GM18873 (cell line): Measurements from ENCODE around the gene MTUS2.

Experiments
- ATAC-seq: cut with Tn5 transposase; IDR thresholded peaks from one replicate; pipeline ENCODE4 v1.9.1; 2021; ENCODE audit warnings: mild to moderate bottlenecking, moderate library complexity, moderate number of reproducible peaks; ENCODE audit not compliant: unreplicated experiment, low FRiP score

Gene MTUS2

DNA sequence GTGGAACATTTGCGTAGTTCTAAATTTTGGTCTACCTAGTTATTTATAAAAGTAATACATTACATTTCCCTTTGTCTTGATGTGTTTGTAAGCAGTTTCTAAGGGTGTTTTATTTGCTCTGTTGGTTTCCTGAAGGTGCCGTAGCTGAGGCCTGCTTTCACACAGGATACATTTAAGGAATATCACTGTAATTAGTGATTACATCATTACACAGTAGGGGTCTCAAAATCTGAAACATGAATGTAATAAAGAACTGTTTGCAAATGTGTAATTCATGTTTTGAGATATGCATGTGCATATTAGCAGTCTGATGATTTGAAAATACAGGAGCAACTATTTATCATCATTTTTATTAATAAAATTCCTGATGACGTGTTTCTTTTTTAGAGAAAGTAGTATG is 281.8 kb downstream of the MTUS2 start:
- ATAC-seq = no peak

DNA sequence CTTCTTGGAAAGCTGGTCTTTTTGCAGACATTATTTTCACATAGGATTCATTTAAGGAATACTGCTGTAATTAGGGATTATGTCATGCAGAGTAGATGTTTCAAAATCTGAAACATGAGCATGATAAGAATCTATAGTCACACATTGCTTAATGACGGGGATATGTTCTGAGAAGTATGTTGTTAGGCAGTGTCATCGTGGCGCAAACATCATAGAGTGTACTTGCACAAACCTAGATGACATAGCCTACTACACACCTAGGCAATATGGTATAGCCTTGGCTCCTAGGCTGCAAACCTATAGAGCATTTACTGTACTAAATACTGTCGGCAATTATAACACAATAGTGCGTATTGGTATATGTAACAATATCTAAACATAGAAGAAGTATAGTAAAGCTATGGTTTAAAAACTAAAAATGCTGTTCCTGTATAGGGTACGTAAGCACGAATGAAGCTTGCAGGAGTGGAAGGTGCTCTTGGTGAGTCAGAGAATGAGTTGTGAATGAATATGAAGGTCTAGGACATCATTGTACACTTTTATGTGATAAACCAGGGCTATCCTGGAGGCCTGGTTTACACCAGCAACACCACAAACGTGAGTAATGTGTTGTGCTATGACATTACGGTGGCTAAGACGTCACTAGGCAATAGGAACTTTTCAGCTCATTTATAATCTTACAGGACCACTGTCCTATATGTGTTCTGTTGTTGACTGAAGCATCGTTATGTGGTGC is 283.1 kb downstream of the MTUS2 start:
- no peak for ATAC-seq

DNA sequence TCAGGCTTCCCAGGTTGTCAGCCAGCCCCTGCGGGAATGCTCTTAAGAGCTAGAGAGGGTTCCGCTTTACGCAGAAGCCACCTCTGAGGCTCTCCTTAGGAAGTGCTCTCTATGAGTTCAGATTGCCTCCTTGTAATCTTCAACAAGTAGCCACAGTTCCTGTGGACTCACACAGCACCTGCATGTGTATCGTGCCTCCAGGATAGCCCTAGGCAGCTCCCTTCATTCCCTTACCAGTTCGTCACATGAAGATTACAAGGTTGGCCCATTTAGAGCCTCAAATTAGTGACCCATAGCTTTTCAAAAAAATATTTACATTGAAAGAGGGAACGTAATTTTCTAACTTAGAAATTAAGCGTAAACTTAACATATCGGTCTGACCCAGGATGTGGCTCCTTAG is 284.3 kb downstream of the MTUS2 start:
- no peak for ATAC-seq

DNA sequence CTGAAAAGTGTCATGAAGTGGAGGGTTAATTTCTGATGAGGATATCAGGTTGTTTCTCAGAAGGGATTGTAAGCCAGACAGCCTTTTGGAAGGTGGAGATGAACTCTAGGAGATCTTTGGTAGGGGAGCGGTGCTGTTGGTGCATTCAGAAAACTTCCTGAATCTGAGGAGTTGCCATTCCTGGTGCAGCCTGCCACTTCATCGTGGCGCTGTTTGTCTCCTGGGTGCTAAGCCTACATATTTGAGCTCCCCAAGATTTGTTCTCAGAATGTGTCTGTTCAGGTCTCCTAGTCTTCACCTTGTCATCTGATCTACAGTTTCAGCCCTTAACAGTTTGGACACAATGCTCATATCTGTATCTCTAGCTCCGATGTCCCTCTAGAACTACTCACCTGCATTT is 285.6 kb downstream of the MTUS2 start:
- ATAC-seq = no peak

DNA sequence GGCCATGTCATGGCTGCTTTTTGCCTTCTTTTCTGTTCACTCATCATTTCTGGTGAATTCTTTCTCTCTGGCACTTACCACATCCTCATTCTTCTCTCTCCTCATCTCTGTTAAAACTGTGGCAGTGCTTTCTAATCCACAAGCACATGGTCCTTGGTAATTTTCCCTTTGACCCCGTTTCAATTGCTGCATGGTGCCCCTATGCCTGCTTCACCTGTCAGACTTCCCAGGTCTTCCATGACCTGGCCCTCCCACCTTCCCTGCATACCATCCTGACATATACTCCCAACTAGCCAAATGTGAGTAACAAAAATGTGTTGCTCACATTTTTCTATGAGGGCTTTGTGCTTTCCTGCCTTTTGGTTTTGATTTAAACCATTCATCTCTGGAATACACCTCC is 286.5 kb downstream of the MTUS2 start:
- no peak for ATAC-seq

DNA sequence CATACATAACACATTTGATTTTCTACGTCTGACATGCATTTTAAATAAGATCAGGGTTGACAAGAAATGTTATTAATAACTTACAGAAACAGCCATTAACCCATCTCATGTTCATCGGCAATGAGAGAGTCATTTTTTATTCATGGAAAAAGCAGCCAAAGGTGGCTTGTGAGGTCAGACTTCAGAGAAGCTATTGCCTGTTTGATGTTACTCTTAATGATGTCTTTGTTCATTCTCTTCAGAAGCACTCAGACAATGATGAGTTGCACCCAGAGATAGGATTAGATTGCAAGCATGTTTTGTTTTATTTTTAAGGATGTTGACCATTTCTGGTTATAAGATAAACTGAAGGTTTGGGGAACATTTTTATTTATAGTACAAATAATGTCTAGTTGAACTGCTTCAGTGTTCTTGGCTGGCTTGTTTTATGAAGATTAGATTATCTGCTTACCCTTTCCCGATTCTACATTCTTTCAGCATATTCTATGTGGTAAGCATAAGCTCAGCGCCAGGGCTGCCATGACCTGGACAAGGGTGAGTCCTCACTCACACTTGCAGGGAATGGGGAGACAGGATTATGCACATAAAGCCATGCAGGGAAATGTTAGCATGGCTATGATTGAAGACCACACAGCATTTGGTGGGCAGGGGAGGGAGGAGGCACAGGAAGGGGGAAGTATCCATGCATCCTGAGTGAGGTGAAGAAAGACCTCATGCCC is 288.1 kb downstream of the MTUS2 start:
- no peak for ATAC-seq

DNA sequence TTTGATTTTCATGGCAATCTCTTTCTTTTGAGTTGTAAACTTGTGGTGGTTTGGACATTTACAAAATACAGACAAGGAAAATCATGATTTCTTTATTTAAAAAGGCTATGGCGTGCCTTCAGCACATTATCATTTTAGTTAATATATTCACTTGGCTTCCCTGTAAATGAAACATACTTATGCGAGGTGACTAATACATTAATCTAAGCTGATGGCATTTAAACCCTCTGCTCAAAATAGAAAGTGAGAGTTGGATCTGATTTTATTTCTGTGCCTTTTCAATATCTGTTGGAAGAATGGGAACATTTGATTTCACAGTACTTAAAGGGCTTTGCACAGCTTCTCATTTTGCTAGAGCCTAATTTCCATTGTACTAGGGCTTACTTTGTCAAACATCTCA is 289.8 kb downstream of the MTUS2 start:
- no peak for ATAC-seq

DNA sequence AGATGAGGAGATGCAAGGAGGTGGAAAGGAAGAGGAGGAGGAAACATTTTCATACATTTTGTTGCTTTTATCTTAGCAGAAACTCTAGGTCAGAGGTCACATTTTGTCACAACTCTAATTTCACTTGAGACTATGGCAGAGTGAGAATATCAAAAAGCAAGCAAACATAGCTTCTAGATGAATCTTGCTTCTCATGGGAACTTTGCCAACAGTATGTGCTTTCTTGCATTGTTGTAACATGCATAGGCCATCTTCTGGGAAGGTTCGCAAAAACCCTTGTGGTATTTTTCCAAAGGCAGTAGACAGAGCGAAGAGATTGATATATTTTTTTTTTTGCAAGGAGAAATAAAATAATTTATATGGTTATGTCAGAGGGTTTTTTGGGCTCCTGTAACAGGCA is 291.3 kb downstream of the MTUS2 start:
- ATAC-seq = no peak

DNA sequence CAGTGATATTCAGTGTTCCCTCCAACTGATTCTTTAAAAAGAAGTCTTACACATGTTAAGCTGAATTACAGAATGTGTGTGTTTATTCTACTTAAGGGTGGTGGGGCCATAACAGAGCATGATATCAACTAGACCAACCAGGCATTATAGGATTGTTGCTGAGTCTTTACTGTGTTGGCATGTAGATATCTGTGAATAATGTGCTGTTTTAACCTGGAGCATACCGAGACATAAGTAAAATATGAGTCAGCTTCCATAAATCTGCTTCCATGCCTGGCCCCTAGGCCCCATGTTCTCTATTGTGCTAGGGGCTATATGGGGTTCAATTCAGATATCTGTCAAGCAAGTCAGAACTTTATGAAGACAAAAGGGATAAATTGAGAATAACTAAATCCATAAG is 295.7 kb downstream of the MTUS2 start:
- ATAC-seq = no peak

DNA sequence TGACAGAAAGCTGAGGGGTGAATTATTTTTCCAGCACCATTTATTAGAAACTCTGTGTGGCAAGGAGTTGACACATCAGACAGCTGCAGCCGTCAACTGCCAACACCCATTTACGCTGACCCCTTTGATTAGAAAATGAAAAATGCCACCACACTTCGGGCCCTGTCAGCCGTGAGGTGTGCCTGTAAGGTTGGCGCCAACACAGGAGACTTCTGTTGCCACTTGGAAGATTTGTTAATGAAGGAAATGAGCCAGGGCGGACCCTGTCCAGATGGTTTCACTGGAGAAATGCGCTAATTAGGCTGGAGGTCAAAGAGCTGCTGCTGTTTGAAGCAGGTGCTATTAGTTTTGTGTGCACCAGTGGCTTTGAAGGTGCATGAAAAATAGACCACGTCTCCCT is 297.5 kb downstream of the MTUS2 start:
- ATAC-seq = no peak

DNA sequence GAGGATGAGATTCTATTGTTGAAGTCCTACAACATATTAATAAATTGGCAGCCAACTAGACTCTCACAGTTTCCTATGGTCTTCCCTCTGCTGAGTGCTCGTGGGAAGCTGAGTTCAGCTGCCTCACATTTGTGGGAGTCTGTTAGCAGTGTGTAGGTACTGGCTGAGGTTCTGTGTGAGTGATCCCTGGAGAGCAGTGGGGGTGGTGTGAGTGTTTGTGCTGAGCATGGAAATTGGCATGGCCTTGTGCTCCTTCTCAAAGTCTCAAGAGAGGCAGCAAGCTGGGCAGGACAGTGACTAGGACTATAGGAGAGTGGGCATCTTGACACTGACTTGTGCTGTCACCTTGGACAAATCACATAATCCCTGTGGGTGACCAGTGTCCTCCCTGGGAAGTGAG is 298.3 kb downstream of the MTUS2 start:
- ATAC-seq = no peak

DNA sequence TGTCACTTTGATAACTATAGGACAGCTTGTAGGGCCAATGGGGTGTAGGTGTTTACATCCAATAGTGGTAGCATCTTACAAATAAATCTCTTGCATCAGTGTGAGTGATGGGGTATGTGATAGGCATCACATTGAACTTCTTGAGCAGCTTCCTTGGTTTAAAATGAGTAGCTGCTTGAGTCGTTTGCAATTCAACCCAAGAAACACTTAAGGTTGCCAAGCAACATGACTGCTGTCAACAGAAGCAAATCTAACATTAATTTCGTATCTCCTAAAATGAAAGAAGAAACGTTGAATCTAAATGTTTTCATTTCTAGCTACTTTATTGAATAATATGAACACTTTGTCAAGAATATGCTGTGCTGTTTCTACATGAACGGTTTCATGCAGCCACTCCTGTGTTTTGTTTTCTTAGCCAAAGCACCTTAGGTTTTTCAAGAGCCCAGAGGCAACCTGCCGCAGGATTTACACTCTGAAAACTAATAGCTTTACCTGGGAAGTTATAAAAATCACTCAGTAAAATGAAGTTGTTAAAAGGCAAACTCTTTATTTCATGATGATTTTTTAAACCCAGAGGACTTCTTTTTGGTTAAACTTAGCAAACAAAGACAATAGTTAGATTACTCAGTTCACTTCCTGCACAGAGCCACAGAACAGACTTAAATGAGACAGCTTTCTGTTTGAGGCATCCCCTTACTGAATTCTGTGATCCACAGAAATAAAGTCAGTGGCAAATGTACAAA is 305.2 kb downstream of the MTUS2 start:
- peak; percentile 75 for ATAC-seq

DNA sequence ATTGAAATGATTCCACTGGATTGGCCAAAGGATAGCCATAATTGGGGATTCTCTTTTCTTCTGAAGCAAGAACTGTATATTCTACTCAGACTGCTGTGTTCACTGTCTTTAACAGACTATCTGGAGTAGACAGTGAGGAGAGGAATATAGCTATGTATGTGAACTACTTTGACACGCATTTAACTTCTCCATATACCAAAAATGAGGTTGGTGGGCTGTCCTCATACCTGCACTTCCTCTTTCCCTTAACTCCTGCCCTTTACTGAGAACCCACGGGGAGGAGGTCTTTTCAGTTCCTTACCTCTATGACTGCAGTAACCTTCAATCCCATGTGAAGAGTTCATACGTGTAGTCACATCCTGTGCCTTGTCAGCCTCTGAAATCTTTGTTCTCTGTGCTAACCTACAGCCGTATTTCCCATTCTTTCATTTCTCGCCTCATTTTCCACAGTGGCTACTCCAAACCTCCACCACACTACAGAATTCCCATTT is 305.8 kb downstream of the MTUS2 start:
- peak; percentile 53 for ATAC-seq

DNA sequence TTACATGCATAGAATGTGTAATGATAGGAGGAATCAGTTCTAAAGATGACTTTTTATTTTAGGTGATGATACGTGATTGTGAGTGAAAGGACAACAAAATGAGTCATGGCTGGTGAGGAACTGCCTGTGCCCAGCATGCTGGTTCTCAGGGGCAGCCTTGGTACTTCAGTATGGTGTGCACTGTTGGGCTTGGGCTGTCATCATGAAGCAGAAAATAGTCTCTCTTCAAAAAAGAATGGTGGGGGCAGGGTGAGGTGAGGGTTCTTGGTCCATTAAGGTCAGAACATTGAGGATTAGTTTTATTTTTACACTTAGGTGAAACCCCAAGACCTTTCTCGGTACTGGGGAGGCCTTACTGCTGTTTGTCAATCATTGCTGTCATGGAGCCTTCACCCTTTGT is 309.5 kb downstream of the MTUS2 start:
- ATAC-seq = no peak

DNA sequence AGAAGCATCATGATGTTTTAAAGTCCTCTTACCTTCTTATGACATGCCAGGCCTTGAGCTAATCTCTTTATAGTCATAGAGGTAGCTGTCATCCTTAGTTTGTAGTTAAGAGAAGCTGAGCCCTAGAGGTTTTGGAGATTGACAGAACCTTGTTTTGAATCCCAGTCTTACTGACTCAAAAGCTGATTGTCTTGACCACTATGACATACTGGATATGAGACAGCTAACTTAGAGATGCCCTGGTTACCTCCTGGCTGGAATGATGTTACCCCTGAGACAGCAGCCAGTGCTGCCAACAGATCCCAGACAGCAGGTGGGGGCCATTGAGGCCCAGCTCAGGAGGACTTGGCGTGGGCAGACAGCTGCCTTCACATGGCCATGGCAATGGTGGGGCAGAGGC is 311.0 kb downstream of the MTUS2 start:
- ATAC-seq = no peak

DNA sequence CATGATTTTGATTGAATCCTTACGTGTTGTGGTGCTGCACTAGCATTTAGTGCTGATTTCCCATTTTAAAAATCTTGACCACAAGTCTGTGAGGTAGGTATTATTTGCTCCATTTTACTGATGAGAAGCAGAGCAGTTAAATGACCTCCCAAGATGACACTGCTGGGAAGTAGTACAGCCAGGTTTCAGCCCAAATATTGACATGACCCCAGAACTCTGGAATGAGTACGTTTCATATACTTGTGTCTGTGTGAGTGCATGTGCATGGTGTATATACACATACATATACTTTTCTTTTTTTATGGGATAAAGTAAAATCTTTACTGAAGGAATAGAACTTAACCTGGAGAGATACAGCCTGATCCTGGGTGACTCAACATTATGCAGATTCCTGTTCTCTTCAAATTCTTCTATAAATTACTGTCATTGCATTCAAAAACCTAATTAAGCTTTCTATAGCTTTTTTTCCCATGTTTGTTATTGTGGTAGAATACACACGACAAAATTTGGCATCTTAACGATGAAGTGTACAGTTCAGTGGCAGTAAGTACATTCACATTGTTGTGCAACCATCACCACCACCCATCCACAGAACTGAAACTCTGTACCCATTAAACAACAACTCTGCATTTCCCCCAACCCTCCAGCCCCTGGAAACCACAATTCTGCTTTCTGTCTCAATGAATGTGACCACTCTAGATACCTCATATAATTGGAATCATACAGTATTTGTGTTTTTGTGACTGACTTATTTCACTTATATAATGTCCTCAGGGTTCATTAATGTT is 311.9 kb downstream of the MTUS2 start:
- no peak for ATAC-seq

DNA sequence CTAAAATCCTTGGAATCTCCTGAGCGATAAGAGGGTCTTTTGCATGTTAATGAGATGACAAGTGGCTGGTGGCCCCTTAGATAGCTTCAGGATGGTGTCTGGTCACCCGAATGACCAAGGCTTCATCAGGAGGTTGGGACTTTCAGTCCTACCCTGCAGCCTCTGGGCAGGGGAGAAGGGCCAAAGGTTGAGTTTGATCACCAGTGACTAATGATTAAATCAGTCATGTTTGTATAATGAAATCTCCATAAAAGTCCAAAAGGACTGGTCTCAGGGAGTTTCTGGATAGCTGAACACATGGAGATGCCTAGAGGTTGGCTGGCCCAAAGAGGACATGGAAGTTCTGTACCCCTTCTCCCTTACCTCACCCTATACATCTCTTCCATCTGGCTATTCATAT is 316.2 kb downstream of the MTUS2 start:
- no peak for ATAC-seq

DNA sequence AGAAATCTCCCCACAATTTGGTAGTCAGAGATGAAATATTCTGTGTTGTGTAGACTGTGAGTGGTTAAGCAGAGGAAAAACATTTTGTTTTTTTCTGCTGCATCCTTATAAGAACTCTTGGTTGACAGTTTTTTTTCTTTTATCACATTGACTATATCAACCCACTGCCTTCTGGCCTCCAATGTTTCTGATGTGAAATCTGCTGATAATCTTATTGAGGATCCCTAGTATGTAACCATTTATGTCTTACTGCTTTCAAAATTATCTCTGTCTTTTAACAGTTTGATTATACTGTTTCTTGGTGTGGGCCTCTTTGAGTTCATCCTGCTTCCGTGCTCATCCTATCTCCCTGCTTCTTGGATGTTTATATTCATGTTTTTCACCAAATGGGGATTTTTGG is 316.9 kb downstream of the MTUS2 start:
- ATAC-seq = no peak

DNA sequence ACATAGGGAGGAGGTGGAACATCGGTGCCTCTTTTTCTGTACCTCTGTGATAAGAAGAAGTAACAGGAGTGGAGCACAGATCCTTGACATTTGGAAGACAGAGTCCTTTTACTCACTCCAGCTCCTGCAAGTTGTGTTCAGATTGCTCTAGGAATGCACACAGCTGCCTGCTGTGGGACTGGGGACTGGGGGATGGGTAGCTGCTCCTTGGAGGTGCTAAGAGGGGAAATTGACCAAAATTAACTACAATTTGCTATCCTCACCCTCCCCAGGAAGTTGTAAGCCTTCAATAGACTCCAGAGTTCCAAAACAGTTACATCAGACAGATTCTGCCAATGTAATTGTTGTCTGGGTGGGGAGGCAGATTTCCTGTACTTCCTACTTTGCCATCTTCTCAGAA is 317.9 kb downstream of the MTUS2 start:
- no peak for ATAC-seq

DNA sequence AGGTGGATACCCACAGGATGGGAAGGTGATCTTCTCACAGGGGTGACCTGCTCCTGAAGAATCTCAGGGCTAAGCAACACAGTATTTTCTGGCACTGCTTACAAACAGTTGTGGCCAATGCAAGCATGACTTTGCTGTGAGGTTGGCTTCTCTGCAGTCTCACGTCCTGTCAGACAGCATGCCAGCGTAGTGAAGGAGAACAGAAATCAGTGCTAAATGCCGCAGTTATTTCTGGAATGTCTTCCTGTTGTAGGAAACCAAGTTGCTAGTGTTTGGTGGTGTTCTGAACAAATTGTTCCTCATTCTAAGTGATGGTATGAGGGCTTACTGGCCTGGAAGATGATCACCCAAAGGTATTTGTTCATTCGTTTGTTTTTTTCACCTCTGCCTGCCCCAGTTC is 320.1 kb downstream of the MTUS2 start:
- ATAC-seq = no peak

DNA sequence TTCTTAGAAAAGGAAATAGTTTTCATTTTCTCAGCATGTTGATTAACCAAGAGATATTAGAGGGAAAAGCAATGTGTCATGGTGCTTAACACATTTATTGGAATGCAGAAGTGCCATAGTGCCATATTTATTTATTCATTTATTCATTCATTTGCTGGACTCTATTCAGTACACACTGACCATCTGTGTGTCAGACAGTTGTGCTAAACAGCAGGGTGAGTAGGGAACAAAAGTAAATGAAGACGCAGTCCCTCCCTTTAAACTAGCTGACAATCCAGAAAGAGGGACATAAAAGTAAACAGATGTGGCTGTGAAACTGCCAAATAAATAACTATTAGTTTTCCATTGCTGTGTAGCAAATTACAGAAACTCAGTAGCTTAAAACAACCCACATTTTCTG is 323.7 kb downstream of the MTUS2 start:
- no peak for ATAC-seq
